GM12878 (cell line): ENCODE data around the gene TMEM250. TPM values are rescaled to one million over a fixed set of nuclear protein-coding genes. Genes with fewer than 3 reads are reported as not detected.

Experiments used
- ATAC-seq: fragments of 200-7000 bp; cut with Tn5 transposase; 3 replicates; pipeline ENCODE4 v1.9.1; 2020; ENCODE audit warnings: mild to moderate bottlenecking, moderate library complexity
- BruUV-seq: library from RNA; stranded (reverse); fragments of 400-500 nt; replicated peaks from 2 replicates; lab custom pipeline; 2021; lab: Mats Ljungman, UMichigan
- CTCF ChIA-PET: fragments of 300-600 bp; sonication (Branson Sonifier 250); formaldehyde crosslinking; extraction: SDS; loops from one replicate; lab custom pipeline; 2021; ENCODE audit warnings: inconsistent platforms; lab: Yijun Ruan, JAX
- POLR2A ChIA-PET: fragments of 350-600 bp; formaldehyde crosslinking; extraction: SDS; loops from one replicate; lab custom pipeline; 2021; ENCODE audit warnings: inconsistent platforms; lab: Charles Lee
- RAD21 ChIA-PET: fragments of 300-600 bp; sonication (Branson Sonifier 250); formaldehyde crosslinking; loops from one replicate; lab custom pipeline; 2023; ENCODE audit warnings: antibody characterized with exemption; ENCODE audit not compliant: unreplicated experiment; lab: Charles Lee
- SMC1A ChIA-PET: fragments of 300-600 bp; sonication (Branson Sonifier 250); formaldehyde crosslinking; loops from one replicate; lab custom pipeline; 2023; ENCODE audit not compliant: unreplicated experiment, uncharacterized antibody; lab: Charles Lee
- DNase-seq: peaks from one replicate; pipeline ENCODE4 v3.0.0-alpha.2; 2011; ENCODE audit warnings: low read depth, low spot score
- FAIRE-seq: peaks from 3 replicates; lab custom pipeline; 2011; peaks lifted over from hg19 to GRCh38; lab: Jason Lieb, UNC
- H2AFZ ChIP-seq: 2 replicates; pipeline ENCODE4 v1.6.0; 2011; ENCODE audit warnings: low read depth, low read length, control low read depth; ENCODE audit not compliant: control insufficient read depth
- H3K27ac ChIP-seq: 2 replicates; pipeline ENCODE4 v1.5.1; 2011; ENCODE audit warnings: control low read depth; ENCODE audit not compliant: control insufficient read depth, insufficient read depth
- H3K27me3 ChIP-seq, 2 experiments: replicated peaks in 1 of 2; 2 replicates each; pipeline versions ENCODE4 v1.6.0 to v1.6.1; 2011; ENCODE audit warnings: low read length in 1 of 2; ENCODE audit not compliant: control insufficient read depth in 2 of 2, insufficient read depth in 2 of 2
- H3K36me3 ChIP-seq, 2 experiments: 2 replicates each; pipeline ENCODE4 v1.5.1; 2011; ENCODE audit warnings: low read length in 1 of 2; ENCODE audit not compliant: control insufficient read depth in 2 of 2, insufficient read depth in 2 of 2
- H3K4me1 ChIP-seq: 2 replicates; pipeline ENCODE4 v1.6.1; 2011; ENCODE audit warnings: mild to moderate bottlenecking, low read length, moderate library complexity, mixed read lengths; ENCODE audit not compliant: control insufficient read depth, insufficient read depth
- H3K4me2 ChIP-seq: 2 replicates; pipeline ENCODE4 v1.6.0; 2011; ENCODE audit warnings: control low read depth; ENCODE audit not compliant: control insufficient read depth, insufficient read depth
- H3K4me3 ChIP-seq: fragments of 200-600 bp; sonication (generic); 2 replicates; pipeline ENCODE4 v1.5.1; 2016
- H3K79me2 ChIP-seq: 2 replicates; pipeline ENCODE4 v1.6.0; 2011; ENCODE audit warnings: low read length; ENCODE audit not compliant: control insufficient read depth, insufficient read depth
- H3K9ac ChIP-seq: 2 replicates; pipeline ENCODE4 v1.8.0; 2011; ENCODE audit warnings: low read length, control low read depth, mixed read lengths; ENCODE audit not compliant: control insufficient read depth, insufficient read depth
- H3K9me3 ChIP-seq: replicated peaks from 3 replicates; pipeline ENCODE4 v1.5.1; 2011; ENCODE audit warnings: mild to moderate bottlenecking, low read length; ENCODE audit not compliant: control insufficient read depth, insufficient read depth
- H4K20me1 ChIP-seq: 2 replicates; pipeline ENCODE4 v1.6.0; 2011; ENCODE audit not compliant: control insufficient read depth, insufficient read depth
- CEBPB ChIP-seq, 2 experiments: fragments of 150-350 bp in 1 of 2; IDR thresholded peaks; 2 replicates each; pipeline ENCODE4 v1.6.1; 2012 to 2014; ENCODE audit warnings: low read depth in 2 of 2, low read length in 2 of 2, borderline replicate concordance in 1 of 2, inconsistent platforms in 1 of 2
- CTCF ChIP-seq, 3 experiments: IDR thresholded peaks in 2 of 3; conservative IDR thresholded peaks in 1 of 3; 2 replicates each; pipeline ENCODE4 v1.5.1; 2011; ENCODE audit warnings: low read depth in 3 of 3, low read length in 3 of 3, mild to moderate bottlenecking in 3 of 3, control low read depth in 2 of 3, moderate library complexity in 2 of 3, inconsistent platforms in 1 of 3, mixed read lengths in 1 of 3; ENCODE audit not compliant: control insufficient read depth in 2 of 3, insufficient read depth in 1 of 3; ENCODE audit errors: extremely low read depth in 1 of 3
- ETV6 ChIP-seq, 2 experiments: fragments of 450-650 bp in 1 of 2; IDR thresholded peaks in 1 of 2; conservative IDR thresholded peaks in 1 of 2; 2 replicates each; pipeline ENCODE4 v1.6.1; 2014; ENCODE audit warnings: antibody characterized with exemption in 1 of 2, borderline replicate concordance in 1 of 2, low read depth in 1 of 2, mild to moderate bottlenecking in 1 of 2, moderate library complexity in 1 of 2
- HDAC6 ChIP-seq: fragments of 200-600 bp; sonication (generic); IDR thresholded peaks from one replicate; pipeline ENCODE4 v1.8.0; 2017; ENCODE audit warnings: antibody characterized with exemption; ENCODE audit not compliant: unreplicated experiment
- HSF1 ChIP-seq: fragments of 150-350 bp; IDR thresholded peaks from 2 replicates; pipeline ENCODE4 v1.6.1; 2014; ENCODE audit warnings: mild to moderate bottlenecking, low read depth, low read length
- LARP7 ChIP-seq: fragments of 450-650 bp; IDR thresholded peaks from 2 replicates; pipeline ENCODE4 v1.6.1; 2017; ENCODE audit warnings: mild to moderate bottlenecking
- MYB ChIP-seq: fragments of 150-350 bp; IDR thresholded peaks from 2 replicates; pipeline ENCODE4 v1.6.1; 2014; ENCODE audit warnings: mild to moderate bottlenecking, low read depth, low read length, borderline replicate concordance
- NFIC ChIP-seq: IDR thresholded peaks from 2 replicates; pipeline ENCODE4 v1.6.1; 2012; ENCODE audit warnings: low read depth, mild to moderate bottlenecking, inconsistent platforms, low read length, moderate library complexity
- NR2C1 ChIP-seq: fragments of 450-650 bp; IDR thresholded peaks from 2 replicates; pipeline ENCODE4 v1.6.1; 2017; ENCODE audit warnings: antibody characterized with exemption, mild to moderate bottlenecking, moderate library complexity
- SMAD5 ChIP-seq: IDR thresholded peaks from 2 replicates; pipeline ENCODE4 v1.6.1; 2016; ENCODE audit warnings: antibody characterized with exemption, low read depth
- SP1 ChIP-seq: IDR thresholded peaks from one replicate; pipeline ENCODE4 v1.6.1; 2011; ENCODE audit warnings: low read depth, low read length
- ZBED1 ChIP-seq: IDR thresholded peaks from 2 replicates; pipeline ENCODE4 v1.6.1; 2016; ENCODE audit warnings: borderline replicate concordance
- ZNF207 ChIP-seq: fragments of 450-650 bp; IDR thresholded peaks from 2 replicates; pipeline ENCODE4 v1.6.1; 2014; ENCODE audit warnings: antibody characterized with exemption, mild to moderate bottlenecking, borderline replicate concordance
- ZNF384 ChIP-seq: IDR thresholded peaks from 2 replicates; pipeline ENCODE4 v1.6.1; 2012; ENCODE audit warnings: low read depth, mild to moderate bottlenecking, low read length, improper control_type of control experiment, borderline replicate concordance
- WGBS: methylation state at CpG from one replicate; pipeline ENCODE4 v1.1.6; 2016; ENCODE audit warnings: low lambda C conversion rate; ENCODE audit not compliant: insufficient replicate concordance, insufficient coverage; ENCODE audit errors: missing lambda C conversion rate; 5-methylcytosine and 5-hydroxymethylcytosine counted together
- in situ Hi-C: fragments of 300-500 bp; cut with MboI; formaldehyde crosslinking; loops from 9 replicates; pipeline ENCODE4 v1.14.3; 2018; ENCODE audit warnings: mixed read lengths
- intact Hi-C: fragments of 100-400 bp; cut with micrococcal nuclease; formaldehyde crosslinking; loops from one replicate; pipeline ENCODE4 v1.14.2; 2022; ENCODE audit not compliant: unreplicated experiment
- polyA plus RNA-seq, 11 experiments: library from polyadenylated mRNA; depleted of rRNA in 4 of 11; unstranded in 6 of 11; stranded (reverse) in 5 of 11; fragments of >200 nt; fragmentation: Nextera tagmentation in 4 of 11; fragmentation: Illumina TruSeq in 1 of 11; extraction: Ambion mirVana in 4 of 11; extraction: Trizol in 1 of 11; gene quantifications; 1 replicate in 1 of 11; 2 replicates in 10 of 11; pipeline versions ENCODE4 v1.2.1 to v1.2.3, GENCODE V29; 2011 to 2016; ENCODE audit warnings: inconsistent platforms in 2 of 11, missing spikeins in 2 of 11, low read depth in 1 of 11
- total RNA-seq, 4 experiments: library from RNA; depleted of rRNA in 3 of 4; stranded (reverse); fragments of >200 nt in 3 of 4; fragmentation: Illumina TruSeq in 1 of 4; extraction: Trizol in 1 of 4; gene quantifications; 2 replicates each; pipeline versions ENCODE4 v1.2.1 to v1.2.3, GENCODE V29; 2013 to 2021
- TF ChIP-seq, protein P1 (sequence below): IDR thresholded peaks from 2 replicates; pipeline ENCODE4 v1.6.1; 2011; ENCODE audit warnings: borderline replicate concordance, low read depth, mild to moderate bottlenecking, moderate library complexity, low read length; ENCODE audit not compliant: insufficient read depth, poor library complexity, severe bottlenecking
- TF ChIP-seq, protein P2 (sequence below): IDR thresholded peaks from 2 replicates; pipeline ENCODE4 v1.6.1; 2011; ENCODE audit warnings: mild to moderate bottlenecking, low read depth, low read length, moderate library complexity; ENCODE audit not compliant: insufficient replicate concordance

TMEM250 gene
- total and polyA plus RNA-seq, 10 of the 15 experiments (the other 5 are each of a cell fraction or from before 2014, with no cell fraction given), result 0.39 to 39.9 (median 8.5) TPM

GRCh38 chr9:136081113-136081825, 37.4 kb downstream of the TMEM250 start (continued):
- TF ChIP-seq CTCF (IDR thresholded peaks at IDR 0.05 in 2 of 3, conservative IDR thresholded peaks at IDR 0.05 in 1 of 3; ENCODE audit: control insufficient read depth in 2 of 3, extremely low read depth in 1 of 3, insufficient read depth in 1 of 3, low read depth in 3 of 3, low read length in 3 of 3), result no peak
- no peak for TF ChIP-seq NR2C1
- no peak for TF ChIP-seq SMAD5
- no peak for TF ChIP-seq NFIC
- TF ChIP-seq ZNF207, result no peak
- TF ChIP-seq ETV6 (conservative IDR thresholded peaks at IDR 0.05 in 1 of 2, IDR thresholded peaks at IDR 0.05 in 1 of 2; ENCODE audit: borderline replicate concordance in 1 of 2, low read depth in 1 of 2), result no peak
- no peak for TF ChIP-seq SP1

DNA sequence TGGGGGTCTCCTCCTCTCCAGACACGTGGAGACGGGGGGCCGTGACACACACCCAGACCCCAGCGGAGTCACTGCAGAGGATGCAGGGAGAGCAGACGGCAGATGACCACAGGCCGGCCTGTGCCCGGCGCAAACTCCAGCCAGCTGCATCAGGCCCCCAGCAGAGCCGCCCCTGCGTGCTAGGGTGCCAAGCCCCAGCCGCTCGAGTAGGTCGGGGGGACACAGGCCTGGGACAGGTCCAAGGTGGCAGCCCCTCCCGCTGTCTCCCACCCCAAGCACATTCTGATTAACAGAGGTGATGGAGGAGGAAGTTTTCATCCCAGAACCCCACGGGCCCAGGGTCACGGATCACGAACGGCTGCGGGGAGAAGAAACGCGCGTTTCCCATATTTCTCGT, 38.0 kb downstream of the TMEM250 start:
- no peaks in the 10 kb centered on the region; the same call in 1 of the 2 replicates for H3K79me2 ChIP-seq
- RAD21 ChIA-PET, result no interaction called here
- WGBS, result 77% methylated on average over 23 of the region's 23 CpGs
- TF ChIP-seq, protein P1, sequence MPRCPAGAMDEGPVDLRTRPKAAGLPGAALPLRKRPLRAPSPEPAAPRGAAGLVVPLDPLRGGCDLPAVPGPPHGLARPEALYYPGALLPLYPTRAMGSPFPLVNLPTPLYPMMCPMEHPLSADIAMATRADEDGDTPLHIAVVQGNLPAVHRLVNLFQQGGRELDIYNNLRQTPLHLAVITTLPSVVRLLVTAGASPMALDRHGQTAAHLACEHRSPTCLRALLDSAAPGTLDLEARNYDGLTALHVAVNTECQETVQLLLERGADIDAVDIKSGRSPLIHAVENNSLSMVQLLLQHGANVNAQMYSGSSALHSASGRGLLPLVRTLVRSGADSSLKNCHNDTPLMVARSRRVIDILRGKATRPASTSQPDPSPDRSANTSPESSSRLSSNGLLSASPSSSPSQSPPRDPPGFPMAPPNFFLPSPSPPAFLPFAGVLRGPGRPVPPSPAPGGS, result no peak
- TF ChIP-seq SMAD5 (no peak), HDAC6 (no peak), LARP7 (no peak), CEBPB (IDR thresholded peaks at IDR 0.05; ENCODE audit: borderline replicate concordance in 1 of 2, low read depth in 2 of 2, low read length in 2 of 2) (no peak), ZBED1 (no peak), ZNF384 (no peak), MYB (no peak), HSF1 (no peak)
- TF ChIP-seq, protein P2, sequence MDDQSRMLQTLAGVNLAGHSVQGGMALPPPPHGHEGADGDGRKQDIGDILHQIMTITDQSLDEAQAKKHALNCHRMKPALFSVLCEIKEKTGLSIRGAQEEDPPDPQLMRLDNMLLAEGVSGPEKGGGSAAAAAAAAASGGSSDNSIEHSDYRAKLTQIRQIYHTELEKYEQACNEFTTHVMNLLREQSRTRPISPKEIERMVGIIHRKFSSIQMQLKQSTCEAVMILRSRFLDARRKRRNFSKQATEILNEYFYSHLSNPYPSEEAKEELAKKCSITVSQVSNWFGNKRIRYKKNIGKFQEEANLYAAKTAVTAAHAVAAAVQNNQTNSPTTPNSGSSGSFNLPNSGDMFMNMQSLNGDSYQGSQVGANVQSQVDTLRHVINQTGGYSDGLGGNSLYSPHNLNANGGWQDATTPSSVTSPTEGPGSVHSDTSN, result no peak

More for the DNA sequence above, 38.0 kb downstream of the TMEM250 start:
- no peaks in the 10 kb centered on the region for H3K4me1 ChIP-seq
- POLR2A ChIA-PET, result no interaction called here
- H3K4me3 ChIP-seq, result no peak overlapping the region
- no peak overlapping the region for H2AFZ ChIP-seq
- CTCF ChIA-PET, result no interaction called here
- H3K4me2 ChIP-seq, result no peak overlapping the region
- no peak overlapping the region for H3K27ac ChIP-seq
- no peak overlapping the region for H3K9ac ChIP-seq
- intact Hi-C loops, result no loop called here
- no peaks in the 10 kb centered on the region; a peak in 1 of 4 replicates for H3K36me3 ChIP-seq
- no peaks in the 10 kb centered on the region for H3K9me3 ChIP-seq
- no peaks in the 10 kb centered on the region for H3K27me3 ChIP-seq
- H4K20me1 ChIP-seq, result no peaks in the 10 kb centered on the region
- FAIRE-seq (no peak), DNase-seq (no peak), ATAC-seq (no peak)
- in situ Hi-C loops, result no loop called here
- BruUV-seq, result no TSS peak
- SMC1A ChIA-PET, result no interaction called here
